Stimulated activated CD8-positive, alpha-beta memory T cell treated with anti-CD3 and anti-CD28 coated beads, Interleukin-2, amount 100 ng/mL, for 1 hour (primary cell): ENCODE measurements around the gene ZDHHC7.

Experiments used
- DNase-seq, 2 donors: peaks; one replicate each; pipeline ENCODE4 v3.0.0-alpha.2; 2020; ENCODE audit warnings: low read depth in 2 of 2

ZDHHC7 gene

GRCh38 chr16:85018529-85019236, 7.3 kb upstream of the ZDHHC7 start:
- no peak for DNase-seq

GRCh38 chr16:85017633-85018032, 6.3 kb upstream of the ZDHHC7 start:
- DNase-seq = no peak

- no peak for DNase-seq
These were observed 5.8 kb upstream of the ZDHHC7 start for GRCh38 chr16:85017151-85017550.

GRCh38 chr16:85015481-85016187, 4.3 kb upstream of the ZDHHC7 start:
- DNase-seq = no peak

GRCh38 chr16:85014311-85014710, 3.0 kb upstream of the ZDHHC7 start:
- DNase-seq = no peak

- DNase-seq = no peak
These were observed 530 bp upstream of the ZDHHC7 start for GRCh38 chr16:85011846-85012284.

GRCh38 chr16:85010446-85010930, 847 bp downstream of the ZDHHC7 start:
- no peak for DNase-seq

GRCh38 chr16:85008271-85008670, 3.1 kb downstream of the ZDHHC7 start:
- DNase-seq = no peak

GRCh38 chr16:85007496-85008214, 3.7 kb downstream of the ZDHHC7 start:
- no peak for DNase-seq

GRCh38 chr16:85006639-85007038, 4.7 kb downstream of the ZDHHC7 start:
- DNase-seq = no peak

- no peak for DNase-seq
These were observed 5.9 kb downstream of the ZDHHC7 start for GRCh38 chr16:85005285-85006069.

- DNase-seq = no peak
These were observed 6.6 kb downstream of the ZDHHC7 start for GRCh38 chr16:85004587-85005205.

GRCh38 chr16:85003725-85004586, 7.4 kb downstream of the ZDHHC7 start:
- no peak for DNase-seq

- no peak for DNase-seq
These were observed 8.3 kb downstream of the ZDHHC7 start for GRCh38 chr16:85003076-85003475.

- DNase-seq = no peak
These were observed 8.7 kb downstream of the ZDHHC7 start for GRCh38 chr16:85002608-85003007.

GRCh38 chr16:85002099-85002541, 9.2 kb downstream of the ZDHHC7 start:
- DNase-seq = no peak

GRCh38 chr16:84999857-85000480, 11.4 kb downstream of the ZDHHC7 start:
- DNase-seq = no peak

GRCh38 chr16:84999200-84999599, 12.1 kb downstream of the ZDHHC7 start:
- no peak for DNase-seq

GRCh38 chr16:84996365-84996764, 15.0 kb downstream of the ZDHHC7 start:
- DNase-seq = no peak

GRCh38 chr16:84995663-84996062, 15.7 kb downstream of the ZDHHC7 start:
- no peak for DNase-seq
